GM19328 (cell line): ENCODE measurements around the gene CCNQ.
A peak's percentile ranks its signal among the peaks of the same experiment; 100 is the strongest.

Experiments
- ATAC-seq: cut with Tn5 transposase; IDR thresholded peaks from one replicate; pipeline ENCODE4 v1.9.1; 2021; ENCODE audit warnings: mild to moderate bottlenecking, moderate library complexity; ENCODE audit not compliant: unreplicated experiment

The CCNQ gene

GRCh38 chrX:153546386-153546785 is 52.6 kb downstream of the CCNQ start:
- ATAC-seq, result no peak

- ATAC-seq, result no peak
Measured at GRCh38 chrX:153544727-153545126, 54.2 kb downstream of the CCNQ start.

DNA sequence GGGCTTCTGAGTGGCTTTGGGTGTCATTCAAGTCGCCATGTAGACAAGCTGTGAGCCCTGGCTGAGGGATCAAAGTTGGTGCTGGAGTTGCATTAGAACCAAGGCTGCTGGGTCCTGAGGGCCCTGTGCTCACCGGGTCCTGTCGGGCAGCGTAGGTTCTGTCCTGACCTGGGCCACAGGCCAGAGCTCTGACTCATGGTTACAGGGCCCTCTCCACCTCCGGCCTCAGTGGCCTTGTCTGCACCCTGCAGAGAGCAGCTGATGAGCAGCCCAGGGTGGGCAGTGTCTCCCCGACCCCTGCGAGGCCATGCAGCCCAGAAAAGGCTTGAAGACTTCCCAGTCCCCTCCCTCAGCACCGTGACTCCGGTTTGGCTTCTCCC is 59.0 kb downstream of the CCNQ start:
- ATAC-seq, result no peak

- peak; percentile 74 for ATAC-seq
Measured at GRCh38 chrX:153539171-153539978, 59.6 kb downstream of the CCNQ start.

DNA sequence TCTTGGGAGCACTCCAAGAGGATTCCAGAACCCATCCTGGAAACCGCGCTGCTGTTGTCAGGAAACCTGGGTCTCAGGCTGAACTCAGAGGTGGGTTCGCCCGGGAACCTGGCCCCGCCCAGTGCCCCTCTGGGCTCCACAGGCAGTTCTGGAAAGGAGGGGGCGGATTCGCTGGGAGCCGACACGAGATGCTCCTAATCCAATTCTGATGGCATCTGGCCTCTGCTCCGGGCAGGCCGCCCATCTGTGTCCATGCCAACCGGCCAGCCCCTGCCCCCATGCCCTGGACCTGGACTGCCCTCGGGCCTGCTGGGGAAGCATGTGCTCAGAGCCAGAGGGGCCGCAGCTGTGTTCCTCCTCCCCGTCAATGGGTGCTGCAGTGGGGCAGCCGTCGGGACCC is 60.5 kb downstream of the CCNQ start:
- no peak for ATAC-seq
